ENCODE measurements around the gene TSC22D3.

Gene TSC22D3

GRCh38 chrX:107682256-107682655 is 93.3 kb downstream of the TSC22D3 start:
- no peak for TF ChIP-seq CTCF (IDR thresholded peaks at IDR 0.05)
- no peak for DNase-seq (ENCODE audit: low spot score)
- peak overlapping the region in 1 of 2 donors; percentile 86 for H3K27ac ChIP-seq
- no peak overlapping the region for H3K4me3 ChIP-seq

- peak overlapping the region; percentile 85 to 98 for H3K27ac ChIP-seq
- H3K4me3 ChIP-seq = no peak overlapping the region
- DNase-seq (ENCODE audit: low spot score) = peak; percentile 88
- no peak for TF ChIP-seq CTCF (IDR thresholded peaks at IDR 0.05)
Observed at GRCh38 chrX:107678957-107679740, 96.4 kb downstream of the TSC22D3 start.

- H3K27ac ChIP-seq = peak overlapping the region; percentile 85 to 98
Observed at GRCh38 chrX:107677909-107678308, 97.7 kb downstream of the TSC22D3 start.

GRCh38 chrX:107677501-107677901 is 98.1 kb downstream of the TSC22D3 start:
- Histone ChIP-seq H3K27ac (peak overlapping the region; percentile 85 to 98), H3K4me3 (peak overlapping the region; percentile 45)
- no peak for TF ChIP-seq CTCF (IDR thresholded peaks at IDR 0.05)
- no peak for DNase-seq (ENCODE audit: low spot score)

More at GRCh38 chrX:107677909-107678308, 97.7 kb downstream of the TSC22D3 start:
- H3K4me3 ChIP-seq = peak overlapping the region; percentile 45
- DNase-seq (ENCODE audit: low spot score) = peak; percentile 82
- no peak for TF ChIP-seq CTCF (IDR thresholded peaks at IDR 0.05)

DNA sequence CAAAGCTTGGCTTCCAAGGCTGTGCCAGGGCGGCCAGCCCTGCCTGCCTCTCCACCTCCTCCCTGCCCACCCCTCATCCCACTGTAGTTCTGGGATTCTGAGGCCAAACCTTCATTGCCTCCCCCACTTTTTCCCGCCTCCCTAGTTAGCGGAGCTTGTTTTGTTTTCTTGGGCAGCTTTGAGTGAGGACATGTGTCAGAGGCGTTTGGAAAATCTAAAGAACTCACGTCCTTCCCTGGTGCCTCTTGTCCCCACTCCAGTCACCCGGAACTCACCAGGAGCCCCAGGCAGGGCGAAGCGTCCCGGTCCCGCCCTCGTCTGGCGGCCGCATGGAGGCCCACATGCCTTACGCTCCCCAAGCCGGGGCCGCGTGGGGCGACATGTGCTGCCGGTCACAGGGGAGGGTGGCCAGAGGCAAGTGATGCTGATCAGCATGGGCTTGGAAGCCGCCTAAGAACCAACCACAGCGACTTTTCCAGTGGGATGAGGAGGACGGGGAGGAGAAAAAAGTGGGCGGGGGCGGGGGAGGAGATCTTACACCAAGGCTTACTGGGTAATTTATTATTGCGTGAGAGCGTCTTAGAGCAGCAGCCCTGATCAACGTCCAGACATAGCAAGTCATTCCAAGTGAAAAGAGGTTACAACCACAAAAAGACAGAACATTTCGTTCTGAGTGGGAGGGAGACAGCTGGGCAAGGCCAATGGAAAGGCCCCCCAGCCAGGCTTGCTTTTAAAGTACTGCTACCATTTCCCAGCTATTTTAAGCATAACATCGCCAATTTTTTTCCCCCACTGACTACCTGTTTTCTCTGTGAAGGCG is 98.8 kb downstream of the TSC22D3 start:
- DNase-seq (ENCODE audit: low spot score) = peak; percentile 96
- Histone ChIP-seq H3K4me3 (peak overlapping the region; percentile 69), H3K27ac (peak overlapping the region; percentile 85 to 98)
- TF ChIP-seq CTCF (IDR thresholded peaks at IDR 0.05) = no peak

DNA sequence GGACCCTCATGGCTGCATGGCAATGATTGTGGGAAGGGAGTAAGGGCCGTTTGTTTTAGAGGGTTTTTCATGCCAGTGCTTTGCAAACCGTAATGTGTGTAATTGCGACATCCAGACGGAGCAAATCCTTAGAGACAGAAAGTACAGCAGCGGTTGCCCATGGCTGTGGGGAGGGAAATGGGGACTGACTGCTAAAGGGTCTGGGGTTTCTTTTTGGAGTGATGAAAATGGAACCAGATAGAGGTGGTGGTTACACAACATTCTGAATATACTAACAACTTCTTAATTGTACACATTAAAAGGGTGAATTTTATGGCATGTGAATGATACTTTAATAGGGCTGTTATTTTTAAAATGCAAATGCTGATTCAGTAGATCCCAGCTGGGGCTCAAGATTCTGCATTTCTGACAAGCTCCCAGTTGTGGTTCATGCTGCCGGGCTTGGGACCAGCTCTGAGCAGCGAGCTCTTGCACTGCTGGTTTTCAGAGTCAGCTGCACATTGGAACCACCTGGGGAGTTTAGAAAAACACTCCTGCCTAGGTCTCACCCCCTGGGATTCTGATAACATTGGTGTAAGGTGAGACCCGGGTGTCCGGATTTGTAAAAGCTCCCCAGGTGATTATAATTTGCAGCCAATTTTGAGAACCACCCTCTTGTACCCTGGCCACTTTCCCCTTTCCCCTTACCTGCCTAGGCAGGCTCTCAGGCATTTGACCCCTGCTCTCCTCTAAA is 99.6 kb downstream of the TSC22D3 start:
- peak overlapping the region; percentile 69 for H3K4me3 ChIP-seq
- DNase-seq (ENCODE audit: low spot score) = peak; percentile 74
- H3K27ac ChIP-seq = peak overlapping the region; percentile 82 to 98
- no peak for TF ChIP-seq CTCF (IDR thresholded peaks at IDR 0.05)
